ENCODE measurements around the gene PLEKHM3. TPM values are rescaled to one million over a fixed set of nuclear protein-coding genes. Genes with fewer than 3 reads are reported as not detected.

Gene PLEKHM3
- total and polyA plus RNA-seq, 2 of the 13 experiments (the other 11 are each of a cell fraction or from before 2014, with no cell fraction given), result 4.5 to 4.7 TPM

GRCh38 chr2:207845202-207845864, 180.0 kb downstream of the PLEKHM3 start (continued):
- TF ChIP-seq HMGXB3 (CRISPR knock-in tag; IDR thresholded peaks at IDR 0.05; ENCODE audit: borderline replicate concordance), result 0 out of 2 replicates have a peak, but pooled peaks have one; percentile 24
- TF ChIP-seq SPEN (CRISPR knock-in tag; IDR thresholded peaks at IDR 0.05; ENCODE audit: low read depth), result no peak
- peak; percentile 89 for TF ChIP-seq HNRNPUL1 (IDR thresholded peaks at IDR 0.05; ENCODE audit: low read depth, low read length)
- no peak for TF ChIP-seq NR2F1 (CRISPR knock-in tag; IDR thresholded peaks at IDR 0.05)
- TF ChIP-seq ZNF660 (CRISPR knock-in tag; IDR thresholded peaks at IDR 0.05; ENCODE audit: borderline replicate concordance, low read depth), result no peak
- TF ChIP-seq ATF7-NPFF (CRISPR knock-in tag; IDR thresholded peaks at IDR 0.05; ENCODE audit: low read depth), result no peak
- TF ChIP-seq LCORL (IDR thresholded peaks at IDR 0.05), result 0 out of 2 replicates have a peak, but pooled peaks have one; percentile 29
- peak; percentile 45 for TF ChIP-seq LCORL (CRISPR knock-in tag; IDR thresholded peaks at IDR 0.05)
- no peak for TF ChIP-seq ZMYM3 (CRISPR knock-in tag; IDR thresholded peaks at IDR 0.05)
- peak; percentile 96 for TF ChIP-seq ISL2 (CRISPR knock-in tag; IDR thresholded peaks at IDR 0.05)
- 0 out of 2 replicates have a peak, but pooled peaks have one; percentile 27 for TF ChIP-seq ZSCAN31 (CRISPR knock-in tag; IDR thresholded peaks at IDR 0.05; ENCODE audit: low read depth)
- no peak for TF ChIP-seq KDM5B (CRISPR knock-in tag; IDR thresholded peaks at IDR 0.05; ENCODE audit: borderline replicate concordance)
- TF ChIP-seq ZNF883 (CRISPR knock-in tag; IDR thresholded peaks at IDR 0.05; ENCODE audit: not compliant biosample characterization), result no peak
- TF ChIP-seq SRSF9 (IDR thresholded peaks at IDR 0.05; ENCODE audit: borderline replicate concordance, insufficient read depth, low read depth, low read length, poor library complexity, severe bottlenecking), result no peak
- no peak for TF ChIP-seq KAT2B (IDR thresholded peaks at IDR 0.05; ENCODE audit: borderline replicate concordance, low read depth, low read length)
- peak; percentile 85 for TF ChIP-seq CREM (IDR thresholded peaks at IDR 0.05)
- TF ChIP-seq CREM (CRISPR knock-in tag; IDR thresholded peaks at IDR 0.05), result no peak
- TF ChIP-seq PAF1 (CRISPR knock-in tag; IDR thresholded peaks at IDR 0.05), result no peak
- no peak for TF ChIP-seq ZBTB3 (CRISPR knock-in tag; IDR thresholded peaks at IDR 0.05; ENCODE audit: borderline replicate concordance, low read depth)
- no peak for TF ChIP-seq CCAR2 (optimal IDR thresholded peaks at IDR 0.05; ENCODE audit: low read depth, low read length)
- no peak for TF ChIP-seq EHMT2 (IDR thresholded peaks at IDR 0.05; ENCODE audit: borderline replicate concordance, low read depth, low read length)
- TF ChIP-seq ZNF503 (CRISPR knock-in tag; IDR thresholded peaks at IDR 0.05), result peak; percentile 93
- peak; percentile 77 for TF ChIP-seq KLF6 (CRISPR knock-in tag; IDR thresholded peaks at IDR 0.05)
- TF ChIP-seq ZNF530 (CRISPR knock-in tag; IDR thresholded peaks at IDR 0.05; ENCODE audit: low read depth), result no peak
- TF ChIP-seq ZNF225 (CRISPR knock-in tag; IDR thresholded peaks at IDR 0.05), result no peak
- TF ChIP-seq ATRX (CRISPR knock-in tag; IDR thresholded peaks at IDR 0.05; ENCODE audit: borderline replicate concordance), result no peak

Measured in HepG2 (cell line).